SU-DHL-6 (cell line): ENCODE results near the gene CACNA1C.

Experiments used
- H2AFZ ChIP-seq: fragments of 200-600 bp; sonication (generic); 2 replicates; pipeline ENCODE4 v1.6.1; 2014; ENCODE audit warnings: low read depth, mild to moderate bottlenecking, moderate library complexity, mixed read lengths, antibody characterized with exemption, low read length; ENCODE audit not compliant: severe bottlenecking
- H3F3A ChIP-seq: fragments of 200-600 bp; shearing (Covaris generic); 2 replicates; pipeline ENCODE4 v1.6.0; 2016; ENCODE audit warnings: antibody characterized with exemption, mild to moderate bottlenecking; ENCODE audit not compliant: insufficient read depth
- H3K27ac ChIP-seq: fragments of 200-600 bp; sonication (generic); 2 replicates; pipeline ENCODE4 v1.5.1; 2016; ENCODE audit warnings: low read depth, mild to moderate bottlenecking, low read length, moderate library complexity, mixed read lengths
- H3K27me3 ChIP-seq: fragments of 200-600 bp; sonication (generic), shearing (Covaris generic); 2 replicates; pipeline ENCODE4 v1.6.0; 2014; ENCODE audit warnings: mild to moderate bottlenecking, low read length
- H3K36me3 ChIP-seq: fragments of 200-600 bp; sonication (generic); 2 replicates; pipeline ENCODE4 v1.6.1; 2014; ENCODE audit warnings: mild to moderate bottlenecking, low read length, mixed read lengths
- H3K4me2 ChIP-seq: fragments of 300-600, 200-600 bp; shearing (Covaris generic), sonication (generic); 2 replicates; pipeline ENCODE4 v1.6.0; 2014; ENCODE audit warnings: low read length, low read depth, mild to moderate bottlenecking; ENCODE audit not compliant: poor library complexity, severe bottlenecking
- H3K4me3 ChIP-seq: fragments of 200-600 bp; sonication (generic); 2 replicates; pipeline ENCODE4 v1.5.1; 2014; ENCODE audit warnings: antibody characterized with exemption, low read length, mild to moderate bottlenecking, mixed read lengths; ENCODE audit not compliant: insufficient read depth, poor library complexity, severe bottlenecking
- H3K79me2 ChIP-seq: fragments of 200-600 bp; sonication (generic); 2 replicates; pipeline ENCODE4 v1.6.1; 2014; ENCODE audit warnings: mild to moderate bottlenecking, low read length, moderate library complexity; ENCODE audit not compliant: insufficient read depth
- H3K9ac ChIP-seq: fragments of 200-600 bp; sonication (generic); 2 replicates; pipeline ENCODE4 v1.7.0; 2014; ENCODE audit warnings: mild to moderate bottlenecking, low read length
- H3K9me2 ChIP-seq: fragments of 200-600 bp; sonication (generic); replicated peaks from 2 replicates; pipeline ENCODE4 v1.6.1; 2014; ENCODE audit warnings: low read length; ENCODE audit not compliant: insufficient read depth
- H3K9me3 ChIP-seq: fragments of 200-600 bp; sonication (generic); 2 replicates; pipeline ENCODE4 v1.6.1; 2014; ENCODE audit warnings: low read length, mixed read lengths; ENCODE audit not compliant: insufficient read depth
- H4K20me1 ChIP-seq: fragments of 200-600 bp; sonication (generic); 2 replicates; pipeline ENCODE4 v1.6.1; 2014; ENCODE audit warnings: low read depth, mild to moderate bottlenecking, antibody characterized with exemption, low read length, moderate library complexity, mixed read lengths
- EZH2phosphoT487 ChIP-seq: fragments of 200-600 bp; sonication (generic), shearing (Covaris generic); conservative IDR thresholded peaks from 2 replicates; pipeline ENCODE4 v1.6.1; 2018; ENCODE audit warnings: mild to moderate bottlenecking, antibody characterized with exemption, low read length, moderate library complexity, mixed read lengths
- TF ChIP-seq, protein P1 (sequence below): fragments of 200-600 bp; sonication (generic); IDR thresholded peaks from one replicate; pipeline ENCODE4 v1.5.1; 2017; ENCODE audit warnings: antibody characterized with exemption, mild to moderate bottlenecking, low read length, moderate library complexity; ENCODE audit not compliant: insufficient read depth, poor library complexity, severe bottlenecking

The CACNA1C gene

DNA sequence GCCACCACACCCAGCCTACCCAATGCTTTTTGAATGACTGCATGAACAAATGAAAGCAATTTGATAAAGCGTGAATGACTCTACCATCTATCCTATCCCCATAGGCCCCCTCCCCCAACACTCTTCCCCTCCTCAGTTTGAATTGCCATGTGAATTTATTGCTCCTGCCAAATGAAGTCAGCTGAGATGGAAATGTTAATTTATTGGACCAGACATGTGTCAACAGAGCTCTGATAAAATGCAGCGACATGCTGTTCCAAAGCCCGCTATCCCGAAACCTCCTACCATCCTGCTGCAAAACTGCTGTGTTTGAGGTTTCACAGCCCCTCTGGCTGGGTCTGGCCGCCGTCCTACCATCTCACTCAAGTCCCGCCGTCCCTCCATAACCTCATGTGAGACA is 360.5 kb downstream of the CACNA1C start:
- no peaks in the 10 kb centered on the region for H3K36me3 ChIP-seq
- H3K9me2 ChIP-seq = no peaks in the 10 kb centered on the region
- no peak for TF ChIP-seq EZH2phosphoT487
- no peak overlapping the region for H3K9ac ChIP-seq
- no peak overlapping the region for H3K4me3 ChIP-seq
- H3K27me3 ChIP-seq = no peaks in the 10 kb centered on the region
- H4K20me1 ChIP-seq = no peaks in the 10 kb centered on the region
- no peak overlapping the region for H3K4me2 ChIP-seq
- no peaks in the 10 kb centered on the region for H3K9me3 ChIP-seq
- H3F3A ChIP-seq = no peaks in the 10 kb centered on the region
- H3K27ac ChIP-seq = no peak overlapping the region
- no peaks in the 10 kb centered on the region for H3K79me2 ChIP-seq
- H2AFZ ChIP-seq = no peak overlapping the region

DNA sequence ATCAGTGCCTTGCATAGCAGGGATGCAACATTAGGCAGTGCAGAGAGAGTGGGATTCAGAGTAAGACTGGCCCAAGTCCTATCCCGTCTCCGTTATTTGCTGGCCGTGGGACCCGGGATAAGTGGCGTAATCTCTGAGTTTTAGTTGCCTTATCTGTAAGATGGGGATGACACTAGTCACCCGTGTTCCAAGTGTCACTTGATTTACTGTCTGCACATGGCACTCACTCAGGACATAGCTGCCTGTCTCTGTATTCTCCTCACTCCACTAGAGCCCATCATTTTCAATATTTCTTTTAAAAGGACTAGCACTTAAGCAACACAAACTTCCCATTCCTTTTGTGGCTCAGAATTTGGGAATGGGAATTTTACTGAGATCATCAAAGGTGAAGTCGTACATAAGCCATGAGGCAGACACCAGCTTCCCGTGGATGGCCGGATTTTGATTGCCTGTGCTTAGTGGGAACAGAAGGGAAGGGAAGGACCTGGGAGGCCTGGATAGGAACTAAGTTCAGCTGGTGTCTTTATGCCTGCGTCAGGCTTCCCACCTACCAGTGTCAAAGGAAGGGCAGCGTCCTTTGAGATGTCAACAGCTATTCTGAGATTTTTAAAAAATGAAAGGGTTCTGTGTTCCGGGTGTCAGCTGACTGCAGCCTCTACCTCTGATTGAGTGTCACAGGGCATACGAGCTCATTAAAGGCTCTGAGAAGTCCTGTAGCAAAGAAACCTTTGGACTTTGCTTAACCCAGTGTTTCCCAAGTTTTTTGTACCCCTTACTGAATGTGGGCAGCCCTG is 361.4 kb downstream of the CACNA1C start:
- Histone ChIP-seq H3K4me3 (no peak overlapping the region), H3K27me3 (no peaks in the 10 kb centered on the region), H3K9me3 (no peaks in the 10 kb centered on the region), H3F3A (no peaks in the 10 kb centered on the region), H3K36me3 (no peaks in the 10 kb centered on the region), H3K79me2 (no peaks in the 10 kb centered on the region), H2AFZ (no peak overlapping the region), H3K27ac (no peak overlapping the region), H3K9me2 (no peaks in the 10 kb centered on the region), H3K9ac (no peak overlapping the region), H3K4me2 (no peak overlapping the region), H4K20me1 (no peaks in the 10 kb centered on the region)
- TF ChIP-seq, protein P1, sequence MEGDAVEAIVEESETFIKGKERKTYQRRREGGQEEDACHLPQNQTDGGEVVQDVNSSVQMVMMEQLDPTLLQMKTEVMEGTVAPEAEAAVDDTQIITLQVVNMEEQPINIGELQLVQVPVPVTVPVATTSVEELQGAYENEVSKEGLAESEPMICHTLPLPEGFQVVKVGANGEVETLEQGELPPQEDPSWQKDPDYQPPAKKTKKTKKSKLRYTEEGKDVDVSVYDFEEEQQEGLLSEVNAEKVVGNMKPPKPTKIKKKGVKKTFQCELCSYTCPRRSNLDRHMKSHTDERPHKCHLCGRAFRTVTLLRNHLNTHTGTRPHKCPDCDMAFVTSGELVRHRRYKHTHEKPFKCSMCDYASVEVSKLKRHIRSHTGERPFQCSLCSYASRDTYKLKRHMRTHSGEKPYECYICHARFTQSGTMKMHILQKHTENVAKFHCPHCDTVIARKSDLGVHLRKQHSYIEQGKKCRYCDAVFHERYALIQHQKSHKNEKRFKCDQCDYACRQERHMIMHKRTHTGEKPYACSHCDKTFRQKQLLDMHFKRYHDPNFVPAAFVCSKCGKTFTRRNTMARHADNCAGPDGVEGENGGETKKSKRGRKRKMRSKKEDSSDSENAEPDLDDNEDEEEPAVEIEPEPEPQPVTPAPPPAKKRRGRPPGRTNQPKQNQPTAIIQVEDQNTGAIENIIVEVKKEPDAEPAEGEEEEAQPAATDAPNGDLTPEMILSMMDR = no peak
- TF ChIP-seq EZH2phosphoT487 = no peak

DNA sequence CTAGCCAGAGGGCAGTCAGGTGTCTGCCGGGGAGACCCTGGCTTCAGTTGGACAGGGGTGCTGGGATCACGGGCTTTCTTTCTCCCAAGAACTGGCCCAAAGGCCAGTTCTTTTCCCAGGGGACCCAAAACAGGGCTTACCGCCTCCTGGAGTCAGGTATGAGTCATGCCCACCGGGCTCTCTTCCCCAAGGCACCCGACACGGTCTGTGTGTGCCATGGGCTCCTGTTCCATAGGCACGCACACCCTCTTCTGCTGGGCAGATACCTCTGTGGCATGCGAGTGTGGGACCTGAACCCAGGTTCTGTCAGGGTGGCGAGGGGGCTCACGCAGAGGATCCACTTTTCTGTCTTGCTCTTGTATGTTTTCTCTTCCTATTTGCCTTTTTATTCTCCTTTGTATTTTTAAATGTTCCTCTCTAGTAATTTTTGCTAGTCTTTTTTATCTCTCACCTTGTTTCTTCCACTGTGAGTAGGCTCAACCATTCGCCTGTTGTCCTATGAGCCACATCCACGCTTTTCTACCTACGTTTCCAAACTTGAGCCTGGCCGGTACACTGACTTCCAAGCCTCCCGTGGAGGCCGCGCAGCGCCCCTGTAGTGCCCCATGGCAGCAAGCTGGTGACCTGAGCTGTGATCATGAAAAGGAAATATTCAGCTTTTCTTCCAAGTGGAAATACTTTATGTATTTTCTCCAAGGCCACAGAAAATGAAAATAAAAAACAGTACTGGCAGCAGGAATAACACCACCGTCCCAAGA is 362.2 kb downstream of the CACNA1C start:
- TF ChIP-seq, protein P1 = no peak
- no peak for TF ChIP-seq EZH2phosphoT487
- H3K27ac ChIP-seq = no peak overlapping the region
- no peak overlapping the region for H3K9ac ChIP-seq
- no peak overlapping the region for H2AFZ ChIP-seq
- H4K20me1 ChIP-seq = no peaks in the 10 kb centered on the region
- no peaks in the 10 kb centered on the region for H3K9me3 ChIP-seq
- H3K9me2 ChIP-seq = no peaks in the 10 kb centered on the region
- no peaks in the 10 kb centered on the region for H3K36me3 ChIP-seq
- no peaks in the 10 kb centered on the region for H3K27me3 ChIP-seq
- no peak overlapping the region for H3K4me2 ChIP-seq
- H3K79me2 ChIP-seq = no peaks in the 10 kb centered on the region
- H3F3A ChIP-seq = no peaks in the 10 kb centered on the region
- no peak overlapping the region for H3K4me3 ChIP-seq

DNA sequence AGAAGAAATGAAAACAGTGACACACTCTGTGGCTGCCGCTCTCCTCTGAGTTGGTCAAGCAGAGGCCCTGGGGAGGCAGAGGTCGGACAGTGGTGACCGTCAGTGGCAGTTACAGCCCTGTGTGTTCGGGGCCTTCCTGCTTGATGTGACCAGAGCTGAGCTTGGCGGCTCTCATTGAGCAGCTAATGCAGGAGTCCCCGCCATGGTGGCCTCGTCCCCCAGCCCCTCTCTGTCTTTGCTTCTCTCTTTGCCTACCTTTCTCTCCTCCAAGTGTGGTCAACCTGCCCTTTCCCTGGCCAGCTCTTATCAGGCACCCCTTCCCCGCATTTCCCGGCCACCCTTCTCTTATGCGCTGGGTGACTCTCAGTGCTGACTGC is 362.8 kb downstream of the CACNA1C start:
- Histone ChIP-seq H3F3A (no peaks in the 10 kb centered on the region), H2AFZ (no peak overlapping the region)

More for the DNA sequence above, 362.8 kb downstream of the CACNA1C start:
- Histone ChIP-seq H3K36me3 (no peaks in the 10 kb centered on the region), H3K4me3 (no peak overlapping the region), H3K27ac (no peak overlapping the region), H3K79me2 (no peaks in the 10 kb centered on the region), H3K9me2 (no peaks in the 10 kb centered on the region), H3K4me2 (no peak overlapping the region), H4K20me1 (no peaks in the 10 kb centered on the region), H3K9ac (no peak overlapping the region), H3K9me3 (no peaks in the 10 kb centered on the region), H3K27me3 (no peaks in the 10 kb centered on the region)
- no peak for TF ChIP-seq EZH2phosphoT487
- TF ChIP-seq, protein P1 = no peak
